SU-DHL-6 (cell line): ENCODE measurements around the gene TRAPPC2.

Source experiments
- CTCF ChIP-seq: fragments of 200-600 bp; sonication (generic); IDR thresholded peaks from one replicate; pipeline ENCODE4 v1.5.1; 2017; ENCODE audit warnings: antibody characterized with exemption, mild to moderate bottlenecking, low read length, moderate library complexity; ENCODE audit not compliant: insufficient read depth, poor library complexity, severe bottlenecking
- EZH2phosphoT487 ChIP-seq: fragments of 200-600 bp; sonication (generic), shearing (Covaris generic); conservative IDR thresholded peaks from 2 replicates; pipeline ENCODE4 v1.6.1; 2018; ENCODE audit warnings: mild to moderate bottlenecking, antibody characterized with exemption, low read length, moderate library complexity, mixed read lengths

- TF ChIP-seq CTCF (no peak), EZH2phosphoT487 (no peak)
Measured at GRCh38 chrX:13684361-13684760, 50.1 kb downstream of the TRAPPC2 start.
